Fibroblast of lung (primary cell): ENCODE results near the gene C3orf18. TPM values are rescaled to one million over a fixed set of nuclear protein-coding genes. Genes with fewer than 3 reads are reported as not detected.

Experiments
- DNase-seq, 2 donors: peaks; one replicate each; pipeline versions ENCODE4 v3.0.0 to v3.0.0-alpha.2; 2010; ENCODE audit warnings: low read depth in 2 of 2
- H2AFZ ChIP-seq: 2 replicates; pipeline ENCODE4 v1.5.1; 2012; ENCODE audit warnings: low read length, control low read depth, inconsistent platforms
- H3K27ac ChIP-seq: 2 replicates; pipeline ENCODE4 v1.5.1; 2011; ENCODE audit warnings: low read length, control low read depth; ENCODE audit not compliant: insufficient read depth
- H3K27me3 ChIP-seq: 2 replicates; pipeline ENCODE4 v1.5.1; 2011; ENCODE audit warnings: mild to moderate bottlenecking, low read length; ENCODE audit not compliant: control insufficient read depth, insufficient read depth
- H3K36me3 ChIP-seq: 2 replicates; pipeline ENCODE4 v1.5.1; 2011; ENCODE audit warnings: low read length; ENCODE audit not compliant: control insufficient read depth, insufficient read depth
- H3K4me1 ChIP-seq: 2 replicates; pipeline ENCODE4 v1.5.1; 2011; ENCODE audit warnings: low read length; ENCODE audit not compliant: control insufficient read depth, insufficient read depth; ENCODE audit errors: extremely low read depth
- H3K4me2 ChIP-seq: 2 replicates; pipeline ENCODE4 v1.5.1; 2011; ENCODE audit warnings: low read length, control low read depth; ENCODE audit not compliant: insufficient read depth; ENCODE audit errors: extremely low read depth
- H3K4me3 ChIP-seq, 4 experiments: fragments of 200-600 bp in 1 of 4; sonication (generic) in 1 of 4; replicated peaks in 1 of 4; 2 replicates each; pipeline ENCODE4 v1.5.1; 2011 to 2016; ENCODE audit warnings: low read length in 4 of 4, low read depth in 3 of 4, mild to moderate bottlenecking in 3 of 4, control low read depth in 2 of 4, inconsistent platforms in 1 of 4, mixed read lengths in 1 of 4; ENCODE audit not compliant: insufficient read depth in 1 of 4; ENCODE audit errors: control extremely low read depth in 1 of 4
- H3K79me2 ChIP-seq: 2 replicates; pipeline ENCODE4 v1.5.1; 2012; ENCODE audit warnings: mild to moderate bottlenecking, low read length, inconsistent platforms; ENCODE audit not compliant: control insufficient read depth, insufficient read depth
- H3K9ac ChIP-seq: 2 replicates; pipeline ENCODE4 v1.5.1; 2011; ENCODE audit warnings: mild to moderate bottlenecking, low read length, control low read depth; ENCODE audit not compliant: insufficient read depth
- H3K9me3 ChIP-seq: 2 replicates; pipeline ENCODE4 v1.5.1; 2012; ENCODE audit warnings: low read depth, low read length; ENCODE audit not compliant: control insufficient read depth, insufficient read depth
- H4K20me1 ChIP-seq: 2 replicates; pipeline ENCODE4 v1.5.1; 2011; ENCODE audit warnings: low read length; ENCODE audit not compliant: control insufficient read depth, insufficient read depth; ENCODE audit errors: extremely low read depth
- CTCF ChIP-seq, 2 donors: IDR thresholded peaks in 1 of 2; conservative IDR thresholded peaks in 1 of 2; 1 replicate in 1 of 2; 2 replicates in 1 of 2; pipeline ENCODE4 v1.5.1; 2011 to 2012; ENCODE audit warnings: low read length in 2 of 2, control low read depth in 1 of 2, inconsistent platforms in 1 of 2, low read depth in 1 of 2, mild to moderate bottlenecking in 1 of 2
- EZH2 ChIP-seq: IDR thresholded peaks from 2 replicates; pipeline ENCODE4 v1.5.1; 2012; ENCODE audit warnings: low read length, control low read depth, mild to moderate bottlenecking; ENCODE audit errors: missing control alignments
- polyA plus RNA-seq, 2 donors: library from polyadenylated mRNA; depleted of rRNA in 1 of 2; stranded (reverse) in 1 of 2; unstranded in 1 of 2; fragments of >200 nt; gene quantifications; 2 replicates each; pipeline ENCODE4 v1.2.1, GENCODE V29; 2011 to 2012; ENCODE audit warnings: missing spikeins in 1 of 2
- total RNA-seq: library from RNA; depleted of rRNA; stranded (reverse); fragments of >200 nt; gene quantifications from 2 replicates; pipeline ENCODE4 v1.2.1, GENCODE V29; 2014

C3orf18 gene
- total and polyA plus RNA-seq, 2 donors (not counting 1 experiment from before 2014, with no cell fraction given), result 8.7 to 25.8 TPM

DNA sequence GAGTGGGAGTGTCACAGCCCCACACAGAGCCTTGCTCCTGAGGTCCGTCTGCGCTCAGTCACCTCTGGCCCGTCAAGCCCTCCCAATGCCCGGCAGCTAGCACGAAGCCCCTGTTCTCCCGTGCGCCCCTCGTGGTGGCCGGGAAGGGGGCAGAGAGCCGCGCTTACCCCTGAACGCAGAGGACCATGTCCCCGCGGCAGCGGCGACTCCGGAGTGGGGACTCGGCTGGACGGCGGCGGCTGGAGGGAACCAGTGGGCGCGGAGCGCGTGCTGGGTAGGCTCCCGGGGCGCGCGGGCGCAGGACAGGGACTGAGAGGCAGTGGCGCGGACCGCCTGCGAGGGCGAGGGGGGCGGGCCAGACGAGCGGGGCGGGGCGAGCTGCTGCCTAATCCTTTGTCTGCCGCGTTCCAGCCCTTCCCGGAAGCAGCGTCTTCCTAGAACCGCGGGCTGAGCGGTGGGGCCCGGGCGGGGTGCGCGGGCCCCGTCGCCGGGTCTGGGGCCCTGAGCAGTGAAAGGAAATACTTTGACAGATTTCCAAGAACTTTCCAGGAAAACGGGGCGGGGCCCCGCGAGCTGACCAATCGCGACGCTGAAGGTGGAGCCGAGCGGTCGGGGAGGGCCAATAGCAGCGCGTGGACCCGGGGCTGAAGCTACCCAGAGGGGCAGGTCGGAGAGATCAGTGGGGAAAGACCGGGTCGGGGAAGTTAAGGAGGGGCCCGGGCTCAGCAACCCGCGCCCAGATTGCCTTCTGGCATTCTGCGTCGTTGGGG is 44.1 kb upstream of the C3orf18 start, which contains the start of gene CISH:
TSS of gene CISH (minus strand) at position 311 of the 770 bp plus-strand sequence. CDS start at position 187, 124 bp downstream.
- Histone ChIP-seq H3K4me1 (peaks cover 9% of the 10 kb centered on the region), H3K36me3 (peaks cover 6% of the 10 kb centered on the region), H3K27me3 (no peaks in the 10 kb centered on the region), H3K4me2 (peak within 1 kb of the TSS; percentile 90), H3K4me3 (peak within 1 kb of the TSS; percentile 50 to 76 (median 59)), H2AFZ (peak within 1 kb of the TSS; percentile 63), H3K9ac (peak within 1 kb of the TSS; percentile 84), H3K27ac (peak within 1 kb of the TSS; percentile 52), H3K79me2 (no peaks in the 10 kb centered on the region), H4K20me1 (no peaks in the 10 kb centered on the region), H3K9me3 (no peaks in the 10 kb centered on the region)
- peak; percentile 88 to 96 for DNase-seq
- TF ChIP-seq EZH2, result no peak
- TF ChIP-seq CTCF (conservative IDR thresholded peaks at IDR 0.05 in 1 of 2, IDR thresholded peaks at IDR 0.05 in 1 of 2; ENCODE audit: low read depth in 1 of 2, low read length in 2 of 2), result peak; percentile 30 to 47

- Histone ChIP-seq H3K27me3 (no peaks in the 10 kb centered on the region), H3K4me1 (peaks cover 9% of the 10 kb centered on the region), H3K79me2 (no peaks in the 10 kb centered on the region), H4K20me1 (no peaks in the 10 kb centered on the region), H3K9ac (peak overlapping the region; percentile 84), H3K27ac (peak overlapping the region; percentile 52), H3K4me3 (peak overlapping the region; percentile 50 to 76 (median 59)), H3K4me2 (peak overlapping the region; percentile 90), H2AFZ (peak overlapping the region; percentile 6), H3K9me3 (no peaks in the 10 kb centered on the region), H3K36me3 (peaks cover 6% of the 10 kb centered on the region)
- TF ChIP-seq EZH2 (no peak), CTCF (conservative IDR thresholded peaks at IDR 0.05 in 1 of 2, IDR thresholded peaks at IDR 0.05 in 1 of 2; ENCODE audit: low read depth in 1 of 2, low read length in 2 of 2) (no peak)
- no peak for DNase-seq
Observed at GRCh38 chr3:50610992-50611463, 43.5 kb upstream of the C3orf18 start.

- DNase-seq, result no peak
- H2AFZ ChIP-seq, result no peak overlapping the region
- H3K4me3 ChIP-seq, result peak overlapping the region; percentile 50 to 76 (median 59)
- peaks cover 9% of the 10 kb centered on the region for H3K4me1 ChIP-seq
- no peaks in the 10 kb centered on the region for H3K27me3 ChIP-seq
- no peaks in the 10 kb centered on the region for H3K79me2 ChIP-seq
- no peaks in the 10 kb centered on the region for H4K20me1 ChIP-seq
- peak overlapping the region; percentile 90 for H3K4me2 ChIP-seq
- no peaks in the 10 kb centered on the region for H3K9me3 ChIP-seq
- no peak overlapping the region for H3K9ac ChIP-seq
- no peak overlapping the region for H3K27ac ChIP-seq
- peaks cover 6% of the 10 kb centered on the region for H3K36me3 ChIP-seq
- TF ChIP-seq CTCF (conservative IDR thresholded peaks at IDR 0.05 in 1 of 2, IDR thresholded peaks at IDR 0.05 in 1 of 2; ENCODE audit: low read depth in 1 of 2, low read length in 2 of 2), result no peak
- TF ChIP-seq EZH2, result no peak
Observed at GRCh38 chr3:50610181-50610971, 42.8 kb upstream of the C3orf18 start.
